GM19239 (cell line): ENCODE measurements around the gene CDCA3.
"Not testable (repeated sequence)": the region's sequence is repeated elsewhere in the genome, so short reads cannot be mapped to it uniquely, and the experiment has no call there.

ENCODE experiments used
- DNase-seq: peaks from one replicate; pipeline ENCODE4 v3.0.0; 2011; ENCODE audit warnings: low spot score; ENCODE audit not compliant: insufficient read length
- FAIRE-seq: peaks from 2 replicates; lab custom pipeline; 2011; peaks lifted over from hg19 to GRCh38; lab: Jason Lieb, UNC

The CDCA3 gene

DNA sequence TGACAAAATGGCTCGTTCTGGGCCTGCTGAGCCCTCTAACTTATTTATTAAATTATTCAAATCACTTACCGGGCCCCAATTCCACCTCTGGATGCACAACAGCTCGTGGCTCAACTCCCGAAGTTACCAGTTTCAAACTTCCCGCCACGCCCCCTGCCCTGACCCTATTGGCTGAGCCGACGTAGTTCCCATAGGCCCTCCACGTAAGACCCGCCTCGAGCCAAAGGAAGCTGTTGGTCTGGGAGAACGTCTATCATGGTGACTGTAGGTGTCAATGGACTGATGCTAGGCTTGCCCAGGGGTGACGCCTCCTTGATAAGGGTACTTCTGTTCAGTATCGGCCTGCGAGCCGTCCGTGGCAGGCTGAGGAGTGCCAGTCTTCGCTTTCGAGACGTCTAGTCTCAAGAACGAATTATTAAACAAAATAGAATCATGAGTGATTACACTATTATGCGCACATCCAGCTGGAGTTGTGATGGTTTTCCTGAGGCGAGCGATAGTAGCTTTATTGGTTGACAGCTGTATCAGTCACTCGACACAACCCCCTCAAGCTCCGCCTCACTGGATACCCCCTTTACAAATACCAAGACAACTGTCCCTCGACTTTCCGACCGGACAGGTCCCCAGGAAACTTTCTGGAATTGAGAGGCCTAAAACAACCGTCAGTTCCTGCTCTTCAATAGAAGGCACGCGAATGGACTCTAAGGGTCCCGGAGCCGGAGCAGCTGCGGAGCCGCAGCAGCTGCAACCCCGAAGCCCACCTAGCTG lies at the start of gene CDCA3:
CDCA3 (minus strand) TSS at position 134 of the 768 bp plus-strand sequence. CDS start 334 bp downstream, outside the sequence.
- no peak for FAIRE-seq

DNA sequence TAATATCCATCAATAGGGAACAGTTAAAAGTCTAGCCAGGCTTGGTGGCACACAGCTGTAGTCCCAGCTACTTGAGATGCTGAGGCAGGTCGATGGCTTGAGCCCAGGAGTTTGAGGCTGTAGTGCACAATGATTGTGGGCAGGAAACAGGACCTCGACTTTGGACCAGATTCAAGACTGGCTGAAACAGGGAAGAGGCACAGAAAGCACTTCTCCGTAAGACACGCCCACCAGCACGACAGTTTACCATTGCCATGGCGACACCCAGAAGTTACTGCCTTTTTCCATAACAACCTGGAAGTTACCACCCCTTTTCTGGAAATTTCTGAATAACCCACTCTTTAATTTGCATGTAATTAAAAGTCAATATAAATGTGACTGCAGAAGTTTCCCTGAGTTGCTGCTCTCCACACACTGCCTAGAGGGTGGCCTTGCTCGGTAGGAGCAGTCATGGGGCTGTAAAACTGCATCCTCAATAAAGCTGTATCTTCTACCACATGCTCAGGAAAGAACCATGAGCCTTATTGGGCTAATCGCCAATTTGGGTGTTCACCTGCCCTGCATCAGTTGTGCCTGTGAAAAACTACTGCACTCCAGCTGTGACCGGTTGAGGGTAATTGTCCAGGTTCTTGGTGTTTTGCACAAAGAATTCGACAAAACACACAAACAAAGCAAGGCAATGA lies 48.9 kb upstream of the CDCA3 start:
- no peak for FAIRE-seq
- DNase-seq = no peak

More for the DNA sequence above, at the start of gene CDCA3:
- peak; percentile 99 for DNase-seq

DNA sequence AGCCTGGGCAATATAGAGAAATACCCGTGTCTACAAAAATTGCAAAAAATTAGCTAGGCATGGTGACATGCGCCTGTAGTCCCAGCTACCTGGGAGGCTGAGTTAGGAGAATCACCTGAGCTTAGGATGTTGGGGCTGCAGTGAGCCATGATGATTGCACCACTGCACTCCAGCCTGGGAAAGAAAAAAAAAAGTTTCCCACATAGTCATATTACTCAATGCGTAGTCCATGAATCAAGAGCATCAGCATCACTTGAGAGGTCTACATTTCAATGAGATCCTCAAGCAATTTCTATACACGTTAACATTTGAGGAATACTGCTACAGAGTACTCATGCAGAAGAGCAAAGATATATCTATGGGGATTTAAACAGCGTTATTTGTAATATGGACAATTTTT lies 48.3 kb upstream of the CDCA3 start:
- DNase-seq = no peak

DNA sequence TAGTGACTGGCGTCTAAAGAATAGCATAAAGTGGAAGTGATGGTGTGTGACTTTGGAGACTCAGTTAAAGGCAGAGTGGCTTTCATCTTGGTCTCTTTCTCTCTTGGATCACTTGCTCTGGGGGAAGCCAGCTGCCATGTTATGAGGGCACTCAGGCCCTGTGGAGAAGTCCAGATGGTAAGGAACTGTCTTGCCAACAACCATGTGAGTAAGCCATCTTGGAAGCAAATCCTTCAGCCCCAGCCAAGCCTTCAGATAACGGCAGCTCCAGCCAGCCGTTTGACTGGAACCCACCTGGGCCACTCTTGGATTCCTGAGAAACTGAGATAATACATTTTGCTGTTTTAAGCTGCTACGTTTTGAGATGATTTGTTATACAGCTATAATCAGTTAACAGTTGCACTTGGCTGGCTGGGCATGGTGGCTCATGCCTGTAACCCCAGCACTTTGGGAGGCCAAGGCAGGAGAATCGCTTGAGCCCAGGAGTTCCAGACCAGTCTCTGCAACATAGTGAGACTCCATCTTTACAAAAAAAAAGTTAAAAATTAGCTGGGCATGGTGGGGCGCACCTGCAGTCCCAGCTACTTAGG lies 45.9 kb upstream of the CDCA3 start:
- FAIRE-seq = no peak
- DNase-seq = no peak

More for the DNA sequence above, 48.3 kb upstream of the CDCA3 start:
- FAIRE-seq = no peak

DNA sequence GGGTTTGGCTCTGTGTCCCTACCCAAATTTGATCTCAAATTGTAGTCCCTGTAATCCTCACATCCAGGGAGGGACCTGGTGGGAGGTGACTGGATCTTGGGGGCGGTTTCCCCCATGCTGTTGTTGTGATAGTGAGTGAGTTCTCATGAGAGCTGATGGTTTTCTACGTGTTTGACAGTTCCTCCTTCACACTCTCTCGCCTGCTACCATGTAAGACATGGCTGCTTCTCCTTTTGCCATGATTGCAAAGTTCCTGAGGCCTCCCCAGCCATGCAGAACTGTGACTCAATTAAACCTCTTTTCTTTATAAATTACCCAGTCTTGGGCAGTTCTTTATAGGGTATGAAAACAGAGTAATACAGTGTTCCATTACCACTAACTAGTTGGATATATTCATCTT lies 43.2 kb upstream of the CDCA3 start:
- DNase-seq (no peak), FAIRE-seq (no peak)

DNA sequence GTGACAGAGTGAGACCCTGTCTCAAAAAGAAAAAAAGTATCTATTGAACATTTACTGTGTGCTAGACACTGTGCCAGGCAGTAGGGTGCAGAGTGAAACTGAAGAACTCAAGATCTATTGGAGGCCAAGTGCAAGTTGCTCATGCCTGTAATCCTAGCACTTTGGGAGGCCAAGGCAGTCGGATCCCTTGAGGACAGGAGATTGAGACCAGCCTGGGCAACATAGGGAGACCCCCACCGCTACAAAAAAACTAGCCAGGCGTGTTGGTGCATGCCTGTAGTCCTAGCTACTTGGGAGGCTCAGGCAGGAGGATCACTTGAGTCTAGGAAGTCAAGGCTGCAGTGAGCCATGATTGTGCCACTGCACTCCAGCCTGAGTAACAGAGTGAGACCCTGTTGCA lies 41.6 kb upstream of the CDCA3 start:
- FAIRE-seq, DNase-seq: not testable (repeated sequence)

DNA sequence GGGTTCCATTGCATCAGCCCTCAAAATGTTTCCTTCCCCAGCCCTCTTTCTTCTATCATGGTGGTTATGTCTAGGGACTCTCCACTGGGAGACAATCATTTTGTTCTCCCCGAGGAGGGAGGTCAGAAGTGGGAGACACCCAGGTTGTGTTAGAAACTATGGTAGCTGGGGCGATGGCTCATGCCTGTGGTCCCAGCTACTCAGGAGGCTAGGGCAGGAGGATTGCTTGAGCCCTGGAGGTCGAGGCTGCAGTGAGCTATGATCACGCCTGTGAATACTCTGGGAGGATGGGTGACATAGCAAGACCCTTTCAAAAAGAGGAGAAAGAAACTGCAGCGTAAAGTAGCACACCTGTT lies 40.5 kb upstream of the CDCA3 start:
- FAIRE-seq = no peak

DNA sequence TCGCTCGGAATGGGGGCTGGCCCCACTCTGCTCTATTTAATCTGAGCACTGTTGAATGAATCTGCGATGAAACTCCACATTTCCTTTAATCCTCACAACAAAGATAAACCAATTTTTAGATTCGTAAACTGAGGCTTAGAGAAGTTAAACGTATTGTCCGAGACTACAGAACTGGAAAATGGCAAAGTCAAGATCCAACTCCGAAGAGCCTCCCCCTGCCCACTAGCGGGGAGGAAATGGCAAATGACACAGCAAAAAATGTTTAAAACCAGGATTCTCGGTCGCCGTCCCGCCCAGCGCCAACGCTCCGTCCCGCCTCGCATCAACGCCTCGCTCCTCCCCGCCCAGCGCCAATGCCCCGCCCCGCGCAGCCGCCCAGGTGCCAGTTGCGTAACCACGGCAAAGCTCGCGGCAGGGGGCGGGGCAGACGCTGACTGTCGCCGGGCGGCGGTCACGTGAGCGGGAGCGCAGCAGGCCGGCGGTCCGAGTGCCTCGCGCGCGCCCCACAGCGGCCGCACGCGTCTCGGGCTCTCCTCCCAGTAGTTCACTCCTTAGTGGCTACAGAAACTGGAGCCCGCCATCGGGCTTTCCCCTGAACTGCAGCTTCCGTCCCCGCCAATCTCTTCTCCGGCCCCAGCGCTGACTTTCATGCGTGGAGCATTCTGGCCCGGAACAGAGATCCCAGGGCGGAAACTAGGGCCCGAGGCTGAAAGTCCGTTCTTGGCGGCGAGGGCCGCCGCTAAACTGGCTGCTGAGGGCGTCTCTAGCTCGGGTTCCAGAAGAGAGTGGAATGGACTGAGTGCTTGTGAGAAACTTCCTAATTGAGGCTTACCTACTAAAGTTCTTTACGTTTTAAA lies 39.9 kb upstream of the CDCA3 start:
- DNase-seq (peak; percentile 93), FAIRE-seq (peak; percentile 94)

More for the DNA sequence above, 40.5 kb upstream of the CDCA3 start:
- DNase-seq = no peak

DNA sequence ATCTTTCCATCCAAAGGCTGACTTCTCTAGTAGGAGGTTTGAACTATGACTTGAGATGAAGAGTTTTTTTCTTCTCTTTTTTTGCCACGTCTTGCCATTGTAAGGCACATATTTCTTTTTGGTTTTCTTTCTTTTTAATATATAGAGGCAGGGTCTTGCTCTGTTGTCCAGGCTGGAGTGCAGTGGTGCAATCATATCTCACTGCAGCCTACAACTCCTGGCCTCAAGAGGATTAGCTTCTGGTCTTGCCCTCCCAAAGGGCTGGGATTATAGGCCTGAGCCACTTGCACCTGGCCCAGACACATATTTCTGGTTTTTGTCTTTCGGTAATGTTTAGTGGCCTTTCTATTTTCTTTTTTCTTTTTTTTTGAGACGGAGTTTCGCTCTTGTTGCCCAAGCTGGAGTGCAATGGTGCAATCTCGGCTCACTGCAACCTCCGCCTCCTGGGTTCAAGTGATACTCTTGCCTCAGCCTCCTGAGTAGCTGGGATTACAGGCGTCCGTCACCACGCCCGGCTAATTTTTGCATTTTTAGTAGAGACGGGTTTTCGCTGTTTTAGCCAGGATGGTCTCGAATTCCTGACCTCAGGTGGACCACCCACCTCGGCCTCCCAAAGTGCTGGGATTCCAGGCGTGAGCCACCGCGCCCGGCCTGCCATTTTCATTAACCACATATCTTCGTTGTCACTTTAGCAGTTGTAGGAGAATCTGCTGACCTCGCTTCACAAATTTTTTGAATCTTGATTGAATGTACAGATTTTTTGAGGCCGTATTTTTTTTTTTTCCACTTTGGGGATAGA lies 38.9 kb upstream of the CDCA3 start:
- DNase-seq, FAIRE-seq: not testable (repeated sequence)

DNA sequence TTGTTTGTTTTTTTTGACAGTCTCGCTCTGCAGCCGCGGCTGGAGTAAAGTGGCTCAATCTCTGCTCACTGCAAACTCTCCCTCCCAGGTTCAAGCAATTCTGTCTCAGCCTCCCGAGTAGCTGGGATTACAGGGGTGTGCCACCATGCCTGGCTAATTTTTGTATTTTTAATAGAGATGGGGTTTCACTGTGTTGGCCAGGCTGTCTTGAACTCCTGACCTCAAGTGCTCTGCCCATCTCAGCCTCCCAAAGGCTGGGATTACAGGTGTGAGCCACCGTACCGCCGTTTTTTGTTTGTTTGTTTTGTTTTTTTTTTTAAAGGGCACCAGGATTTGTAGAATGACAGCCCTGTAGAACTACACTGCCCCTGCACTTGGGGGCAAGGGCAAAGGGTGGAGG lies 37.7 kb upstream of the CDCA3 start:
- DNase-seq = not testable (repeated sequence)

DNA sequence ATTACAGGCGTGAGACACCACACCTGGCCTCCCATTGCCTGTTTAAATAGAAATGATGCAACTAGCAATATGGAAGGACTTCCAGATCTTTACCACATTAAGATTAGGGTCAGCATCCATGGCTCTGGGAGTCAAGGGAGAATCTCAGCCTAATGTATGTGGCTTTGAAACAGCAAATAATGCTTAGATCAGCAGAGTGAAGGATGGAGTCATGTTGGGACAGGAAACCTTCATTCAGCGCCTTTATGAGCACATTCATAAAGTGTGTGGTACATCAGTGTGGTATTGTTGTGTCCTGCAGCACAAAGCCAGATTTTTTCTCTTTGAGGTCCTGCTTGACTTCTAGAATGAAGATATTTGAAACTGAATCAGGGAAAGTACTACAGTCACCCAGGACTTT lies 37.3 kb upstream of the CDCA3 start:
- FAIRE-seq (no peak), DNase-seq (no peak)

More for the DNA sequence above, 37.7 kb upstream of the CDCA3 start:
- not testable (repeated sequence) for FAIRE-seq

DNA sequence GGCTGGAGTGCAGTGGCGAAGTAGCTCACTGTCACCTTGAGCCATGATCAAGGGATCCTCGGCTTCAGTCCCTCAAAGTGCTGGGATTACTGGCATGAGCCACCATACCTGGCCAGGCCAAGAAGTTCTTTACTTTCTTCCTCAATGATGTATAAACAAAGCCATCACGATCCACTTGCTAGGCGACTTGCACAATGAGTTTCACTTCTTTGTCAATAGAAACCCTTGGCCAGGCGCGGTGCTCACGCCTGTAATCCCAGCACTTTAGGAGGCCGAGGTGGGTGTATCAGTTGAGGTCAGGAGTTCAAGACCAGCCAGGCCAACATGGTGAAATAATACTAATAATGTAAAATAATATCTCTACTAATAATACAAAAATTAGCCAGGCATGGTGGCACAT lies 36.4 kb upstream of the CDCA3 start:
- no peak for FAIRE-seq
- no peak for DNase-seq

DNA sequence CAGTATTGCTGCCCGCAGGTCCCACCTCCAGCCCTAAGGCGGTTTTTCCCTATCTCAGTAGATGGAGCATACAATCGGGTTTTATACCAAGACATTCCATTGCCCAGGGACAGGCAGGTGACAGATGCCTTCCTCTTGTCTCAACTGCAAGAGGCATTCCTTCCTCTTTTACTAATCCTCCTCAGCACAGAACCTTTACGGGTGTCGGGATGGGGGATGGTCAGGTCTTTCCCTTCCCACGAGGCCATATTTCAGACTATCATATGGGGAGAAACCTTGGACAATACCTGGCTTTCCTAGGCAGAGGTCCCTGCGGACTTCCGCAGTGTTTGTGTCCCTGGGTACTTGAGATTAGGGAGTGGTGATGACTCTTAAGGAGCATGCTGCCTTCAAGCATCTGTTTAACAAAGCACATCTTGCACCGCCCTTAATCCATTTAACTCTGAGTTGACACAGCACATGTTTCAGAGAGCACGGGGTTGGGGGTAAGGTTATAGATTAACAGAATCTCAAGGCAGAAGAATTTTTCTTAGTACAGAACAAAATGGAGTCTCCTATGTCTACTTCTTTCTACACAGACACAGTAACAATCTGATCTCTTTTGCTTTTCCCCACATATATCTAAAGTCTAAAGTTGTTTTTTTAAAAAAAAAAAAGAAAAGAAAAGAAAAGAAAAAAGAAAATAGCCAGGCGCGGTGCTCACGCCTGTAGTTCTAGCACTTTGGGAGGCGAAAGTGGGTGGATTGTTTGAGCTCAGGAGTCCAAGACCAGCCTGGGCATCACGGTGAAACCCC lies 35.3 kb upstream of the CDCA3 start:
- DNase-seq, FAIRE-seq: not testable (repeated sequence)

DNA sequence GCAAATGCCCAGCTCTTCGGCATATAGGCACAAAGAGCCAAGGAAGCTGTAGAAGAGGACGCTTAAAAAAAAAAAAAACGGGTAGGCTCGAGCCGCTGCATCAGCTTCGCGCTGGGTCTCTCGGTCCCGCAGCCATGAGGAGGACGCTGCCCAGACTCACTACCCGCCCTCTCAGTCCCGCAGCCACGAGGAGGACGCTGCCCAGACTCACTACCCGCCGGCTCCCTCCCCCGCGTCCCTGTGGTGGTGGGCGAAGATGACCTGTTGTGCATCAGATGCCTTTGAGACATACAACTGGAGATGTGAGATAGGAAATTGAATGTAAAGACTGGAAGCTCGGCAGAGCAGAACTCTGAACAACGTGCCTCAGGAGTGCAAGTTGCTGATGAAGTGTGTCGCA lies 33.5 kb upstream of the CDCA3 start:
- no peak for DNase-seq
- no peak for FAIRE-seq

DNA sequence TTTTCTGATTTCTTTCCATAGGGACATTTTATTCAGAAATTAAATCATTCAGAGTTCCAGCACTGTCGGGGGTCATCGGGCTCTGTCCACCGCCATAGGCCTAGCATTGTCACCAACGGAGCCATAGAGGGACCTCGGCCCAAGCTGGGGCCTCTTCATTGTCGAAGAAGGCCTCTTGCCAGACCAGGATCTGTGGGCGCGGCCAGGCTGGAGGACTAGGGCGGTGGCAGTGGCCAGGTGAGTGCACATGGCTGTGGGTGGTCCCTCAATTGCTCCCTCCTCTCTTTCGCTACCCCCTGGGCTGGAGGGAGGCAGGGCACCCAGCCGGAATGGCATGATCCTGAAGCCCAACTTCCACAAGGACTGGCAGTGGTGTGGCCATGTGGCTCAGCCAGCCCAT lies 32.6 kb upstream of the CDCA3 start:
- DNase-seq (no peak), FAIRE-seq (no peak)

DNA sequence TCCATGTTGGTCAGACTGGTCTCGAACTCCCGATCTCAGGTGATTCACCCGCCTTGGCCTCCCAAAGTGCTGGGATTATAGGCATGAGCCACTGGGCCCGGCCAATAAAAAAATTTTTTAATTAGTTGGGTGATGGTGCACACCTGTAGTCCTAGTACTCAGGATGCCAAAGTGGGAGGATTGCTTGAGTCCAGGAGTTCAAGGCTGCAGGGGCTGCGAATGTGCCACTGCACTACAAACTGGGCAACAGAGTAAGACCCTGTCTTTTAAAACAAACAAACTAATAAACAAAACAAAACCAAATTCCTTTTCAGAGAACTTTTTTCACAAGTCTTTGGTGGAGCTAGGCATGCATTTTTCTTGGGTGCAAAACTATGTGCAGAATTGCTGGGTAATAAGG lies 32.2 kb upstream of the CDCA3 start:
- FAIRE-seq = no peak
- no peak for DNase-seq

DNA sequence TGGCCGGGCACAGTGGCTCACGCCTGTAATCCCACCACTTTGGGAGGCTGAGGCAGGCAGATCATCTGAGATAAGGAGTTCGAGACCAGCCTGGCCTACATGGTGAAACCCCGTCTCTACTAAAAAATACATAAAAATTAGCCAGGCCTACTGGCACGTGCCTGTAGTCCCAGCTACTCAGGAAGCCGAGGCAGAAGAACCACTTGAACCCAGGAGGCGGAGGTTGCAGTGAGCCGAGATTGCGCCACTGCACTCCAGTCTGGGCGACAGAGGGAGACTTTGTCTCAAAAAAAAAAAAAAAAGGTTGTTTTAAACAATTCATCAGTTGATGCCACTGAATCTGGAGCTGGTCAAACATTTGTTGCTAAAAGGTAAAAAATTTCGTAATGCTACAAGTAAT lies 28.7 kb upstream of the CDCA3 start:
- DNase-seq, FAIRE-seq: not testable (repeated sequence)

DNA sequence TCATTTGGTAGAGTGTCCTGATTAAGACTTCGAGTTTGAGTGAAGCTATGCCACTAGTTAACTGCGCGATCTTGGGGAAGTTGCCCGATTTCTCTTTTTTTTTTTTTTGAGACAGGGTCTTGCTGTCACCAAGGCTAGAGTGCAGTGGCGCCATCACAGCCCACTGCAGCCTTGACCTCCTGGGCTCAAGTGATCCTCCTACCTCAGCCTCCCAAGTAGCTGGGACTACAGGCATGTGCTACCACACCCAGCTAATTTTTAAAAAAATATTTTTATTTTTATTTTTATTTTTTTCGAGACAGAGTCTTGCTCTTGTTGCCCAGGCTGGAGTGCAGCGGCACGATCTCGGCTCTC lies 22.9 kb upstream of the CDCA3 start:
- DNase-seq, FAIRE-seq: not testable (repeated sequence)
